ENCODE data around the gene CALML3. TPM values are rescaled to one million over a fixed set of nuclear protein-coding genes. Genes with fewer than 3 reads are reported as not detected.

Gene CALML3
- total and polyA plus RNA-seq, 2 donors (not counting 3 experiments of a cell fraction or from before 2014, with no cell fraction given): not detected

- intact Hi-C loops (cut with micrococcal nuclease): no loop called here
Observed at GRCh38 chr10:5482016-5482415, 42.7 kb upstream of the CALML3 start.

GRCh38 chr10:5484205-5484604 lies 40.6 kb upstream of the CALML3 start:
- Histone ChIP-seq H3K27me3 (ENCODE audit: control insufficient read depth in 2 of 2, insufficient read depth in 2 of 2, low read length in 2 of 2) (peaks cover 0 to 2% of the 10 kb centered on the region in 2 experiments), H3K9me3 (replicated peaks; ENCODE audit: control insufficient read depth, insufficient read depth, low read length) (no peaks in the 10 kb centered on the region), H3K36me3 (ENCODE audit: control insufficient read depth in 2 of 2, extremely low read depth in 1 of 2, insufficient read depth in 2 of 2, low read length in 2 of 2) (no peaks in the 10 kb centered on the region), H3K79me2 (ENCODE audit: control insufficient read depth, insufficient read depth, low read length) (no peaks in the 10 kb centered on the region), H4K20me1 (replicated peaks; ENCODE audit: control insufficient read depth, extremely low read depth, insufficient read depth, low read length) (no peaks in the 10 kb centered on the region), H3K27ac (ENCODE audit: insufficient read depth, low read depth, low read length) (no peak overlapping the region), H3K9ac (replicated peaks; ENCODE audit: extremely low read depth, insufficient read depth, low read length) (no peak overlapping the region), H3K9me1 (replicated peaks; ENCODE audit: control insufficient read depth, extremely low read depth, insufficient read depth, low read length) (no peaks in the 10 kb centered on the region), H3K4me2 (ENCODE audit: insufficient read depth, low read length) (no peak overlapping the region), H2AFZ (ENCODE audit: low read depth, low read length) (no peak overlapping the region), H3K4me1 (ENCODE audit: control insufficient read depth, extremely low read depth, insufficient read depth, low read length) (no peaks in the 10 kb centered on the region), H3K4me3 (replicated peaks in 1 of 3; ENCODE audit: insufficient read depth in 1 of 3, low read depth in 1 of 3, low read length in 3 of 3) (no peak overlapping the region)
- BruUV-seq (replicated peaks): no TSS peak
- intact Hi-C loops (cut with micrococcal nuclease) (no loop called here), dilution Hi-C loops (cut with MboI; ENCODE audit: extremely low pct_ligation_motif_present, low sequenced_read_pairs) (no loop called here)
- TF ChIP-seq EZH2 (IDR thresholded peaks at IDR 0.05; ENCODE audit: borderline replicate concordance, low read depth, low read length, severe bottlenecking) (no peak), MAX (IDR thresholded peaks at IDR 0.05; ENCODE audit: insufficient read depth, insufficient read length) (no peak), POLR2A (IDR thresholded peaks at IDR 0.05; ENCODE audit: low read depth, low read length) (no peak)
- FAIRE-seq (no peak), DNase-seq (ENCODE audit: low read depth, low spot score) (no peak)
- CTCF ChIA-PET: interaction anchor here (1.1 to 1.2 kb wide), 2 partner anchors 9 to 139 kb away, joined by 3 to 4 read pairs; no protein-coding TSS in a partner anchor
- POLR2A ChIA-PET: no interaction called here

More at GRCh38 chr10:5482016-5482415, 42.7 kb upstream of the CALML3 start:
- no TSS peak for BruUV-seq (replicated peaks)
- Histone ChIP-seq H2AFZ (ENCODE audit: low read depth, low read length) (no peak overlapping the region), H3K4me3 (replicated peaks in 1 of 3; ENCODE audit: insufficient read depth in 1 of 3, low read depth in 1 of 3, low read length in 3 of 3) (no peak overlapping the region), H4K20me1 (replicated peaks; ENCODE audit: control insufficient read depth, extremely low read depth, insufficient read depth, low read length) (no peaks in the 10 kb centered on the region), H3K9ac (replicated peaks; ENCODE audit: extremely low read depth, insufficient read depth, low read length) (no peak overlapping the region), H3K36me3 (ENCODE audit: control insufficient read depth in 2 of 2, extremely low read depth in 1 of 2, insufficient read depth in 2 of 2, low read length in 2 of 2) (no peaks in the 10 kb centered on the region), H3K79me2 (ENCODE audit: control insufficient read depth, insufficient read depth, low read length) (no peaks in the 10 kb centered on the region), H3K4me1 (ENCODE audit: control insufficient read depth, extremely low read depth, insufficient read depth, low read length) (no peaks in the 10 kb centered on the region), H3K9me3 (replicated peaks; ENCODE audit: control insufficient read depth, insufficient read depth, low read length) (no peaks in the 10 kb centered on the region), H3K4me2 (ENCODE audit: insufficient read depth, low read length) (no peak overlapping the region), H3K27ac (ENCODE audit: insufficient read depth, low read depth, low read length) (no peak overlapping the region), H3K27me3 (ENCODE audit: control insufficient read depth in 2 of 2, insufficient read depth in 2 of 2, low read length in 2 of 2) (peaks cover 0 to 2% of the 10 kb centered on the region in 2 experiments), H3K9me1 (replicated peaks; ENCODE audit: control insufficient read depth, extremely low read depth, insufficient read depth, low read length) (no peaks in the 10 kb centered on the region)
- FAIRE-seq (no peak), DNase-seq (ENCODE audit: low read depth, low spot score) (no peak)
- POLR2A ChIA-PET: no interaction called here
- TF ChIP-seq POLR2AphosphoS5 (IDR thresholded peaks at IDR 0.05; ENCODE audit: insufficient read depth, low read depth, low read length) (no peak), GATA2 (IDR thresholded peaks at IDR 0.05; ENCODE audit: insufficient read depth, insufficient read length, low read depth, low read length) (no peak), FOS (IDR thresholded peaks at IDR 0.05; ENCODE audit: borderline replicate concordance, insufficient read depth, low read length) (no peak), MYC (IDR thresholded peaks at IDR 0.05; ENCODE audit: low read depth, low read length) (no peak)
- dilution Hi-C loops (cut with MboI; ENCODE audit: extremely low pct_ligation_motif_present, low sequenced_read_pairs): no loop called here
- CTCF ChIA-PET: no interaction called here
